ENCODE results near the gene FAM204A.

DNA sequence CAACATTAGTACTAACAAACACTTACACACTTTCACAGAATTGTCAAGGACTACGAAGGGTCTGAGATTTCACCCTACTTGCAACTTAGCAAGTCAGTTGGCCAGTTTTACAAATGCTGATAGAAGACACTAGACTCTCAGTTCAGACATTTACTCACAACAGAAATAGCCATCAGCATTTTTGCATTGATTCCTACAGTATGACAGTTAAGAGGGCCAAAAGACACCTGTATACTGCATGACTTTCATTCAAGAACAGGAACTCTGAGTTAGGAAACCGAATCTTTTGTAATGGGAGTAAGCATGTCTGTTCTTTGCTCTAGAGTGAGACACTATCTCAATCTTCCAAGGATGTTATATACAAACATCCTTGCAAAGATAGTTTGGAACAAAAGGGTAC, 40.9 kb downstream of the FAM204A start:
- TF ChIP-seq, protein P1, sequence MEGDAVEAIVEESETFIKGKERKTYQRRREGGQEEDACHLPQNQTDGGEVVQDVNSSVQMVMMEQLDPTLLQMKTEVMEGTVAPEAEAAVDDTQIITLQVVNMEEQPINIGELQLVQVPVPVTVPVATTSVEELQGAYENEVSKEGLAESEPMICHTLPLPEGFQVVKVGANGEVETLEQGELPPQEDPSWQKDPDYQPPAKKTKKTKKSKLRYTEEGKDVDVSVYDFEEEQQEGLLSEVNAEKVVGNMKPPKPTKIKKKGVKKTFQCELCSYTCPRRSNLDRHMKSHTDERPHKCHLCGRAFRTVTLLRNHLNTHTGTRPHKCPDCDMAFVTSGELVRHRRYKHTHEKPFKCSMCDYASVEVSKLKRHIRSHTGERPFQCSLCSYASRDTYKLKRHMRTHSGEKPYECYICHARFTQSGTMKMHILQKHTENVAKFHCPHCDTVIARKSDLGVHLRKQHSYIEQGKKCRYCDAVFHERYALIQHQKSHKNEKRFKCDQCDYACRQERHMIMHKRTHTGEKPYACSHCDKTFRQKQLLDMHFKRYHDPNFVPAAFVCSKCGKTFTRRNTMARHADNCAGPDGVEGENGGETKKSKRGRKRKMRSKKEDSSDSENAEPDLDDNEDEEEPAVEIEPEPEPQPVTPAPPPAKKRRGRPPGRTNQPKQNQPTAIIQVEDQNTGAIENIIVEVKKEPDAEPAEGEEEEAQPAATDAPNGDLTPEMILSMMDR (conservative IDR thresholded peaks at IDR 0.05 in 1 of 2, IDR thresholded peaks at IDR 0.05 in 1 of 2; ENCODE audit: extremely low read depth in 1 of 2, insufficient read depth in 1 of 2, low read depth in 1 of 2, low read length in 2 of 2): no peak
- no peak for TF ChIP-seq EZH2 (IDR thresholded peaks at IDR 0.05; ENCODE audit: borderline replicate concordance, low read length)

All from mammary epithelial cell (primary cell).